Measurements from ENCODE around the gene DAGLA. TPM values are rescaled to one million over a fixed set of nuclear protein-coding genes. Genes with fewer than 3 reads are reported as not detected.

Gene DAGLA
- total and polyA plus RNA-seq, 2 of the 13 experiments (the other 11 are each of a cell fraction or from before 2014, with no cell fraction given): 2.6 to 3.9 TPM

- in situ Hi-C loops (cut with HindIII; ENCODE audit: extremely low pct_ligation_motif_present, low pct_unique_long_range_greater_than_20kb): no loop called here
- no TSS peak for BruUV-seq (replicated peaks)
- peak overlapping the region; percentile 89 for H3K9ac ChIP-seq (ENCODE audit: insufficient read depth, low read depth, low read length)
- intact Hi-C loops (cut with micrococcal nuclease; ENCODE audit: unreplicated experiment): no loop called here
- no peaks in the 10 kb centered on the region for H4K20me1 ChIP-seq (ENCODE audit: insufficient read depth, low read length)
- H3K4me1 ChIP-seq (ENCODE audit: insufficient read depth, low read length): peaks cover 76% of the 10 kb centered on the region
- FAIRE-seq (no peak), ATAC-seq (peak; percentile 5), DNase-seq (ENCODE audit: low spot score) (no peak)
- peak overlapping the region in 2 of 3 experiments; percentile 66 to 69; a peak in 5 of 6 replicates for H3K4me3 ChIP-seq (replicated peaks in 1 of 3; ENCODE audit: insufficient read depth in 1 of 3, low read depth in 2 of 3, low read length in 3 of 3)
- H2AFZ ChIP-seq (ENCODE audit: low read length): no peak overlapping the region
- H3K9me3 ChIP-seq (ENCODE audit: low read length): no peaks in the 10 kb centered on the region
- H3K27ac ChIP-seq (ENCODE audit: extremely low read length, insufficient read depth, low read length): peak overlapping the region; percentile 100
- TF ChIP-seq HNRNPLL (IDR thresholded peaks at IDR 0.05; ENCODE audit: low read depth, low read length, poor library complexity, severe bottlenecking) (peak; percentile 14), ZNF274 (CRISPR knock-in tag; IDR thresholded peaks at IDR 0.05) (0 out of 2 replicates have a peak, but pooled peaks have one; percentile 11), ZSCAN21 (CRISPR knock-in tag; IDR thresholded peaks at IDR 0.05; ENCODE audit: borderline replicate concordance) (0 out of 2 replicates have a peak, but pooled peaks have one; percentile 30), ZFP91 (CRISPR knock-in tag; IDR thresholded peaks at IDR 0.05; ENCODE audit: borderline replicate concordance) (peak; percentile 7; the same call in 1 of the 2 replicates), ZKSCAN1 (IDR thresholded peaks at IDR 0.05; ENCODE audit: low read length) (no peak), ZSCAN29 (CRISPR knock-in tag; conservative IDR thresholded peaks at IDR 0.05) (no peak), SNAPC2 (CRISPR knock-in tag; IDR thresholded peaks at IDR 0.05) (peak; percentile 52; the same call in 1 of the 2 replicates), HNF4G (IDR thresholded peaks at IDR 0.05; ENCODE audit: borderline replicate concordance, low read depth, low read length) (no peak), HNF4G (CRISPR knock-in tag; IDR thresholded peaks at IDR 0.05; ENCODE audit: borderline replicate concordance, low read depth) (no peak), ZNF567 (CRISPR knock-in tag; IDR thresholded peaks at IDR 0.05; ENCODE audit: borderline replicate concordance) (no peak), DZIP1 (CRISPR knock-in tag; IDR thresholded peaks at IDR 0.05) (0 out of 2 replicates have a peak, but pooled peaks have one; percentile 2), ZNF607 (CRISPR knock-in tag; IDR thresholded peaks at IDR 0.05; ENCODE audit: borderline replicate concordance) (no peak), ZNF780A (CRISPR knock-in tag; IDR thresholded peaks at IDR 0.05) (no peak), ZEB1 (IDR thresholded peaks at IDR 0.05; ENCODE audit: insufficient replicate concordance, low read depth) (peak; percentile 44), KDM3A (CRISPR knock-in tag; IDR thresholded peaks at IDR 0.05; ENCODE audit: low read depth) (0 out of 2 replicates have a peak, but pooled peaks have one; percentile 4), FOXO1 (CRISPR knock-in tag; IDR thresholded peaks at IDR 0.05) (no peak), ATF3 (CRISPR knock-in tag; IDR thresholded peaks at IDR 0.05) (no peak), ZBTB33 (CRISPR knock-in tag; IDR thresholded peaks at IDR 0.05) (no peak)
- WGBS (ENCODE audit: low lambda C conversion rate): 38% methylated on average over 2 of the region's 4 CpGs
- POLR2A ChIA-PET: interaction anchor here (1.2 to 4.6 kb wide), 9 partner anchors 8 to 218 kb away, joined by 3 to 92 read pairs (median 11); partner anchors contain the start of genes FEN1 and TMEM258
- H3K79me2 ChIP-seq (ENCODE audit: insufficient read depth, low read length): peaks cover 67% of the 10 kb centered on the region
- CTCF ChIA-PET (ENCODE audit: low intra/inter-chr PET ratio, low total read pairs): interaction anchor here (1.2 to 1.3 kb wide), 2 partner anchors 13 to 20 kb away, joined by 4 to 8 read pairs; no protein-coding TSS in a partner anchor
- no peaks in the 10 kb centered on the region for H3K27me3 ChIP-seq (ENCODE audit: control insufficient read depth in 1 of 2, insufficient read depth in 2 of 2, low read length in 2 of 2)
- peak overlapping the region; percentile 93 for H3K4me2 ChIP-seq (ENCODE audit: low read depth, low read length)
- no peaks in the 10 kb centered on the region for H3K36me3 ChIP-seq (replicated peaks in 1 of 2; ENCODE audit: control insufficient read depth in 1 of 2, insufficient read depth in 2 of 2, low read length in 2 of 2)
These were observed 75.9 kb downstream of the DAGLA start for GRCh38 chr11:61756147-61756451.
